IPS DF 19.7 (cell line): ENCODE results near the gene OCRL.

ENCODE experiments used
- DNase-seq: peaks from one replicate; pipeline ENCODE4 v3.0.0-alpha.2; 2013; ENCODE audit warnings: low read depth, low spot score

The OCRL gene

GRCh38 chrX:129632443-129632842 is 92.4 kb downstream of the OCRL start:
- DNase-seq = no peak

GRCh38 chrX:129634541-129634940 is 94.5 kb downstream of the OCRL start:
- DNase-seq = no peak

GRCh38 chrX:129636175-129636681 is 96.2 kb downstream of the OCRL start:
- DNase-seq = no peak

GRCh38 chrX:129637217-129638109 is 97.4 kb downstream of the OCRL start:
- no peak for DNase-seq

GRCh38 chrX:129638917-129639316 is 98.9 kb downstream of the OCRL start:
- DNase-seq = no peak

- no peak for DNase-seq
These were observed 100.7 kb downstream of the OCRL start for GRCh38 chrX:129640737-129641136.

- no peak for DNase-seq
These were observed 101.4 kb downstream of the OCRL start for GRCh38 chrX:129641469-129641868.

GRCh38 chrX:129641941-129642340 is 101.9 kb downstream of the OCRL start:
- DNase-seq = no peak
